Measurements from ENCODE around the gene CNTNAP2. TPM values are rescaled to one million over a fixed set of nuclear protein-coding genes. Genes with fewer than 3 reads are reported as not detected.

CNTNAP2 gene
- total and polyA plus RNA-seq, 12 donors: 0.07 to 0.77 (median 0.24) TPM

DNA sequence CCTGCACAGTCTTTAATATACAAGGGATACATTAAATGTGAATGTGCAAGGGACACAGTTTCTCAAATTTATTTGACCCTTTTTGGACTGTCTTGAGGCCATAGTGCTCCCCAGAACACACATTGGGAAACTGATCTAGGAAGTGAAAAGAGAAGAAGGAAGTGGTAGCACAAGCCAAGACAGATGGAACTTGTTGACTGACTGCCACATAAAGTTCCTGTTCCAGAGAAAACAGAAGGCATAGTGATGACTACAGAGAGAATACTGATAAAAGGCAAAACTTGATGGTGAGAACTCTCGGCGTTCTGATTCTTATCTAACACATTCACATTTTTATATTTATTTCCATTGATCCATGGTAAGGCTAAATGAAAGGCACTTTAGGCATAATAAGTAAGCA, 1216.4 kb downstream of the CNTNAP2 start:
- peaks cover 0 to 14% (median 0%) of the 10 kb centered on the region in 11 donors for H3K9me3 ChIP-seq
- WGBS, 2 donors: 37 to 41% methylated on average over 2 of the region's 2 CpGs
- H3K4me3 ChIP-seq: no peak overlapping the region
- intact Hi-C loops (cut with DNase I): no loop called here
- TF ChIP-seq, protein P1, sequence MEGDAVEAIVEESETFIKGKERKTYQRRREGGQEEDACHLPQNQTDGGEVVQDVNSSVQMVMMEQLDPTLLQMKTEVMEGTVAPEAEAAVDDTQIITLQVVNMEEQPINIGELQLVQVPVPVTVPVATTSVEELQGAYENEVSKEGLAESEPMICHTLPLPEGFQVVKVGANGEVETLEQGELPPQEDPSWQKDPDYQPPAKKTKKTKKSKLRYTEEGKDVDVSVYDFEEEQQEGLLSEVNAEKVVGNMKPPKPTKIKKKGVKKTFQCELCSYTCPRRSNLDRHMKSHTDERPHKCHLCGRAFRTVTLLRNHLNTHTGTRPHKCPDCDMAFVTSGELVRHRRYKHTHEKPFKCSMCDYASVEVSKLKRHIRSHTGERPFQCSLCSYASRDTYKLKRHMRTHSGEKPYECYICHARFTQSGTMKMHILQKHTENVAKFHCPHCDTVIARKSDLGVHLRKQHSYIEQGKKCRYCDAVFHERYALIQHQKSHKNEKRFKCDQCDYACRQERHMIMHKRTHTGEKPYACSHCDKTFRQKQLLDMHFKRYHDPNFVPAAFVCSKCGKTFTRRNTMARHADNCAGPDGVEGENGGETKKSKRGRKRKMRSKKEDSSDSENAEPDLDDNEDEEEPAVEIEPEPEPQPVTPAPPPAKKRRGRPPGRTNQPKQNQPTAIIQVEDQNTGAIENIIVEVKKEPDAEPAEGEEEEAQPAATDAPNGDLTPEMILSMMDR (IDR thresholded peaks at IDR 0.05): no peak
- no peaks in the 10 kb centered on the region for H3K4me1 ChIP-seq
- H3K27ac ChIP-seq: no peak overlapping the region
- H3K27me3 ChIP-seq: no peaks in the 10 kb centered on the region
- peak in 1 of 8 donors; percentile 46 for ATAC-seq
- no peak for DNase-seq
- H3K36me3 ChIP-seq: no peaks in the 10 kb centered on the region

- no peaks in the 10 kb centered on the region for H3K4me1 ChIP-seq
- 78 to 81% methylated on average over 4 of the region's 4 CpGs for WGBS, 2 donors
- no peak for DNase-seq
- H3K27ac ChIP-seq: no peak overlapping the region
- no peaks in the 10 kb centered on the region for H3K27me3 ChIP-seq
- H3K9me3 ChIP-seq: peaks cover 0 to 5% (median 0%) of the 10 kb centered on the region in 11 donors
- intact Hi-C loops (cut with DNase I): loop anchor here in 1 of 10 donors (5.0 kb wide), 1 partner anchor 41 kb away; no protein-coding TSS in a partner anchor
- no peak for ATAC-seq
- no peak overlapping the region for H3K4me3 ChIP-seq
- no peaks in the 10 kb centered on the region for H3K36me3 ChIP-seq
- TF ChIP-seq, protein P1 (IDR thresholded peaks at IDR 0.05): no peak
Measured at GRCh38 chr7:147363101-147363500, 1246.5 kb downstream of the CNTNAP2 start.

- Histone ChIP-seq H3K27me3 (no peaks in the 10 kb centered on the region), H3K4me1 (no peaks in the 10 kb centered on the region), H3K9me3 (peaks cover 0 to 11% (median 0%) of the 10 kb centered on the region in 11 donors), H3K27ac (no peak overlapping the region), H3K4me3 (no peak overlapping the region), H3K36me3 (no peaks in the 10 kb centered on the region)
- 49 to 65% methylated on average over 5 of the region's 5 CpGs for WGBS, 2 donors
- intact Hi-C loops (cut with DNase I): no loop called here
- DNase-seq (no peak), ATAC-seq (no peak)
- TF ChIP-seq, protein P1 (IDR thresholded peaks at IDR 0.05): no peak
Measured at GRCh38 chr7:147376192-147376591, 1259.6 kb downstream of the CNTNAP2 start.

- Histone ChIP-seq H3K4me1 (no peaks in the 10 kb centered on the region), H3K27me3 (no peaks in the 10 kb centered on the region), H3K36me3 (no peaks in the 10 kb centered on the region), H3K4me3 (no peak overlapping the region), H3K27ac (no peak overlapping the region), H3K9me3 (peaks cover 0 to 8% (median 0%) of the 10 kb centered on the region in 11 donors)
- ATAC-seq (no peak), DNase-seq (no peak)
- intact Hi-C loops (cut with DNase I): no loop called here
- TF ChIP-seq, protein P1 (IDR thresholded peaks at IDR 0.05): no peak
- WGBS, 2 donors: 71 to 77% methylated on average over 5 of the region's 5 CpGs
Measured at GRCh38 chr7:147380926-147381325, 1264.3 kb downstream of the CNTNAP2 start.

Measured in heart right ventricle (tissue), 16 donors.